22Rv1 (cell line): Measurements from ENCODE around the gene STRN3.

ENCODE experiments used
- ZFX ChIP-seq: fragments of 450-650 bp; IDR thresholded peaks from 2 replicates; pipeline ENCODE4 v1.6.1; 2017; ENCODE audit warnings: antibody characterized with exemption, borderline replicate concordance
- TF ChIP-seq, protein P1 (sequence below): fragments of 450-650 bp; IDR thresholded peaks from 2 replicates; pipeline ENCODE4 v1.5.1; 2017; ENCODE audit warnings: mild to moderate bottlenecking

DNA sequence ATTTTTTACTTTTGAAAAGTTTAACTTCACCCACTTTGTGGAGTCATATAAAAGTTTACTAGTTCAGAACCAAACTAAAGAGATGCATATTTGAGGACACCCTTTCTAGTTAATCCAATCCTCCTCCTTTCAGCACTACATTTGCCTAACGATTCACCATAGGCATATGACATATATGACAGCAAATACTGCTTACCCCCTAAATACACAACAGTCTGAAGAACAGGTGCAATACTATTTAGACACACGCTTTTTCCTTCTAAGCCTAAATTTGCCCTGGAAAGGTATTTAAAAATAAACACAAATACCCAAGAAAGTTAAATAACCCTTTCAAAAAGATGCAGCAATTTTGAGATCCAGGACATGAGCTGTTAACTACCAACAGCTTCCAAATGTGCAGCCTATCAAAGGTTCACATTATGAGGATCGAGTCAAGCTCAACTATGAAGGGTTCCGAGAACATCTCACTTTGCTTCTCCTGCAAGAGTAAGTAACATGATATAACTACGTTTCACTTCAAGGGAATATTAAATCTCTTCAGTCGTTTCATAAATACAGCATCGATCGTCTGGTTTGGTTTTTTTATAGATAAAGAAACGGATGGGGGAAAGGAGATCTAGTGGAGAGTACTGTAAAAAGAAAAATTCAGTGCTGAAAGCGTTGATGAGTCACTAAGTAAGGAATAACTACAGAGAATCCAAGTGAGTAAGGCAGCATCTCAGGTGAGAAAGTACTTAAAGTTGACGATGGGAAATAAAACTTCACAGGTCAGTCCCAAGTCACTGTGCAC lies 1.4 kb downstream of the STRN3 start:
- TF ChIP-seq, protein P1, sequence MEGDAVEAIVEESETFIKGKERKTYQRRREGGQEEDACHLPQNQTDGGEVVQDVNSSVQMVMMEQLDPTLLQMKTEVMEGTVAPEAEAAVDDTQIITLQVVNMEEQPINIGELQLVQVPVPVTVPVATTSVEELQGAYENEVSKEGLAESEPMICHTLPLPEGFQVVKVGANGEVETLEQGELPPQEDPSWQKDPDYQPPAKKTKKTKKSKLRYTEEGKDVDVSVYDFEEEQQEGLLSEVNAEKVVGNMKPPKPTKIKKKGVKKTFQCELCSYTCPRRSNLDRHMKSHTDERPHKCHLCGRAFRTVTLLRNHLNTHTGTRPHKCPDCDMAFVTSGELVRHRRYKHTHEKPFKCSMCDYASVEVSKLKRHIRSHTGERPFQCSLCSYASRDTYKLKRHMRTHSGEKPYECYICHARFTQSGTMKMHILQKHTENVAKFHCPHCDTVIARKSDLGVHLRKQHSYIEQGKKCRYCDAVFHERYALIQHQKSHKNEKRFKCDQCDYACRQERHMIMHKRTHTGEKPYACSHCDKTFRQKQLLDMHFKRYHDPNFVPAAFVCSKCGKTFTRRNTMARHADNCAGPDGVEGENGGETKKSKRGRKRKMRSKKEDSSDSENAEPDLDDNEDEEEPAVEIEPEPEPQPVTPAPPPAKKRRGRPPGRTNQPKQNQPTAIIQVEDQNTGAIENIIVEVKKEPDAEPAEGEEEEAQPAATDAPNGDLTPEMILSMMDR, result no peak
- TF ChIP-seq ZFX, result no peak
